Trophoblast cell (in vitro differentiated cells and primary cell): ENCODE measurements around the gene KLC3. TPM values are rescaled to one million over a fixed set of nuclear protein-coding genes. Genes with fewer than 3 reads are reported as not detected.

Source experiments
- DNase-seq, 2 donors: peaks; one replicate each; pipeline ENCODE4 v3.0.0-alpha.2; 2016
- H2AFZ ChIP-seq: 2 replicates; pipeline ENCODE4 v1.6.1; 2013; ENCODE audit warnings: low read length, moderate library complexity, mild to moderate bottlenecking; ENCODE audit not compliant: insufficient read depth, poor library complexity
- H2AK5ac ChIP-seq: 2 replicates; pipeline ENCODE4 v1.6.1; 2013; ENCODE audit warnings: mild to moderate bottlenecking, low read length
- H2BK120ac ChIP-seq: 2 replicates; pipeline ENCODE4 v1.6.1; 2013; ENCODE audit warnings: low read length, mild to moderate bottlenecking, moderate library complexity; ENCODE audit not compliant: insufficient read depth, poor library complexity
- H2BK12ac ChIP-seq: 2 replicates; pipeline ENCODE4 v1.6.1; 2013; ENCODE audit warnings: mild to moderate bottlenecking, low read length, moderate library complexity
- H2BK5ac ChIP-seq: 2 replicates; pipeline ENCODE4 v1.6.1; 2013; ENCODE audit warnings: low read length, low read depth, moderate library complexity, mild to moderate bottlenecking; ENCODE audit not compliant: poor library complexity
- H3K14ac ChIP-seq: 2 replicates; pipeline ENCODE4 v1.6.1; 2013; ENCODE audit warnings: mild to moderate bottlenecking, low read length
- H3K18ac ChIP-seq: 2 replicates; pipeline ENCODE4 v1.6.1; 2013; ENCODE audit warnings: mild to moderate bottlenecking, low read length
- H3K23ac ChIP-seq: 2 replicates; pipeline ENCODE4 v1.6.1; 2013; ENCODE audit warnings: low read length
- H3K27ac ChIP-seq: 2 replicates; pipeline ENCODE4 v1.5.1; 2013; ENCODE audit warnings: low read depth, mild to moderate bottlenecking, inconsistent platforms, low read length, moderate library complexity
- H3K27me3 ChIP-seq: 2 replicates; pipeline ENCODE4 v1.6.1; 2013; ENCODE audit warnings: inconsistent platforms, mild to moderate bottlenecking, low read length, moderate library complexity; ENCODE audit not compliant: insufficient read depth
- H3K36me3 ChIP-seq, 2 experiments: 1 replicate in 1 of 2; 2 replicates in 1 of 2; pipeline ENCODE4 v1.6.1; 2013; ENCODE audit warnings: low read length in 2 of 2, mild to moderate bottlenecking in 2 of 2, moderate library complexity in 1 of 2; ENCODE audit not compliant: insufficient read depth in 2 of 2, control insufficient read depth in 1 of 2
- H3K4ac ChIP-seq: 2 replicates; pipeline ENCODE4 v1.6.1; 2013; ENCODE audit warnings: low read depth, mild to moderate bottlenecking, low read length, moderate library complexity
- H3K4me1 ChIP-seq, 2 experiments: 1 replicate in 1 of 2; 2 replicates in 1 of 2; pipeline ENCODE4 v1.6.1; 2013; ENCODE audit warnings: low read length in 2 of 2, mild to moderate bottlenecking in 2 of 2, moderate library complexity in 1 of 2; ENCODE audit not compliant: insufficient read depth in 2 of 2, control insufficient read depth in 1 of 2
- H3K4me2 ChIP-seq: 2 replicates; pipeline ENCODE4 v1.6.1; 2013; ENCODE audit warnings: inconsistent platforms, mild to moderate bottlenecking, low read length, moderate library complexity
- H3K4me3 ChIP-seq: 2 replicates; pipeline ENCODE4 v1.5.1; 2013; ENCODE audit warnings: mild to moderate bottlenecking, low read depth, low read length, inconsistent platforms
- H3K79me1 ChIP-seq: one replicate; pipeline ENCODE4 v1.6.1; 2013; ENCODE audit warnings: low read length
- H3K79me2 ChIP-seq: 2 replicates; pipeline ENCODE4 v1.6.1; 2013; ENCODE audit warnings: low read length, mild to moderate bottlenecking; ENCODE audit not compliant: control insufficient read depth, insufficient read depth, poor library complexity
- H3K9ac ChIP-seq: 2 replicates; pipeline ENCODE4 v1.6.1; 2013; ENCODE audit warnings: mild to moderate bottlenecking, low read length
- H3K9me3 ChIP-seq: 2 replicates; pipeline ENCODE4 v1.6.1; 2013; ENCODE audit warnings: low read depth, mild to moderate bottlenecking, control low read depth, inconsistent platforms, low read length; ENCODE audit not compliant: insufficient read depth
- H4K12ac ChIP-seq: 2 replicates; pipeline ENCODE4 v1.6.1; 2013; ENCODE audit warnings: low read depth, mild to moderate bottlenecking, low read length, moderate library complexity
- H4K8ac ChIP-seq: 2 replicates; pipeline ENCODE4 v1.6.1; 2013; ENCODE audit warnings: low read depth, mild to moderate bottlenecking, low read length, moderate library complexity
- H4K91ac ChIP-seq: one replicate; pipeline ENCODE4 v1.6.1; 2013; ENCODE audit warnings: low read depth, mild to moderate bottlenecking, low read length, moderate library complexity
- WGBS: extraction: QIAGEN DNeasy Blood & Tissue Kit; methylation state at CpG from one replicate; pipeline ENCODE4 v1.1.7; 2013; ENCODE audit warnings: missing lambda C conversion rate; ENCODE audit not compliant: insufficient read length, insufficient coverage; ENCODE audit errors: extremely low coverage; 5-methylcytosine and 5-hydroxymethylcytosine counted together
- polyA plus RNA-seq: library from polyadenylated mRNA; stranded (reverse); fragments of 200-250 nt; gene quantifications from 2 replicates; pipeline ENCODE4 v1.2.3, GENCODE V29; 2013

KLC3 gene
- polyA plus RNA-seq, result 1.7 and 1.9 TPM in 2 replicates

DNA sequence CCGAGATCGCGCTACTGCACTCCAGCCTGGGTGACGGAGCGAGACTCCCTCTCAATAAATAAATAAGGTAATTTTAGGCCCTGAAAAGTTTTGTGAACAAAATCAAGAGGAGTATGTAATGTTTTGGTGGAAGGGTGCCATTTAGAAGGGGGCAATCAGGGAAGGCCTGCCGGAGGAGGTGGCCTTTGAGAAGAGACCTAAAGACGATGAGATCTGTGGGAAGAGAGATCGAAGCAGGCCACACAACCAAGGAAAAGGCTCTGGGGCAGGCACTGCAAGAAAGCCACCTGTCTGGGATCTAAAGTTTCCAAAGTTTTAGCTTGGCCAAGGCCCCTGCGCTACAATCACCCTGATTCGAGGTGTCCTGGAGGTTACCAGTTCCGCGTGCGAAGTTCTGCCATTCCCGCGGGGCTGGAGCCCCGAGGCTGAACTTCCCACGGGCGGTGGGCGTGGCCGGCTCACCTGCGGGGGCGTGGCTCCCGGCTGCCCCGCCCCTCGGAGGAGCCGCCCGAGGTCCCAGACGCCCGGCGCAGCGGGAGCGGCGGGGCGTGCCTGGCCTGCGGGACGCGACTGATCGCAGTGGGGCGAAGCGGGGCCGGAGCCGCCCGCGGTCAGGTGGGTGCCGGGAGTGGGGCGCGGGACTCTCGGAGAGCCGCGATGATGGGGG is at the start of gene KLC3:
TSS of gene KLC3 (plus strand) at position 519 of the 667 bp plus-strand sequence. CDS start 4,792 bp downstream, outside the sequence.
- no peak within 1 kb of the TSS for H2BK5ac ChIP-seq
- H4K8ac ChIP-seq, result no peak within 1 kb of the TSS
- H2AK5ac ChIP-seq, result no peak within 1 kb of the TSS
- peaks cover 5% of the 10 kb centered on the region for H3K9me3 ChIP-seq
- no peak within 1 kb of the TSS for H2BK120ac ChIP-seq
- no CpG with 5 or more reads among the region's 50 CpGs for WGBS
- H3K79me2 ChIP-seq, result no peaks in the 10 kb centered on the region
- H2BK12ac ChIP-seq, result no peak within 1 kb of the TSS
- no peaks in the 10 kb centered on the region for H3K79me1 ChIP-seq
- peak within 1 kb of the TSS; percentile 26 for H3K14ac ChIP-seq
- peak within 1 kb of the TSS; percentile 61 for H3K4me2 ChIP-seq
- H3K4me3 ChIP-seq, result peak within 1 kb of the TSS; percentile 53
- H3K4me1 ChIP-seq, result peaks cover 0 to 8% of the 10 kb centered on the region in 2 experiments
- peak within 1 kb of the TSS; percentile 79 for H2AFZ ChIP-seq
- H4K12ac ChIP-seq, result no peak within 1 kb of the TSS
- no peak within 1 kb of the TSS for H3K4ac ChIP-seq
- H3K27ac ChIP-seq, result no peak within 1 kb of the TSS
- no peak within 1 kb of the TSS for H3K18ac ChIP-seq
- H3K9ac ChIP-seq, result no peak within 1 kb of the TSS
- no peak within 1 kb of the TSS for H3K23ac ChIP-seq
- no peaks in the 10 kb centered on the region for H3K36me3 ChIP-seq
- H4K91ac ChIP-seq, result no peak within 1 kb of the TSS
- peaks cover 8% of the 10 kb centered on the region for H3K27me3 ChIP-seq
- peak; percentile 27 to 66 for DNase-seq

- Histone ChIP-seq H3K4me3 (no peak overlapping the region), H2BK12ac (no peak overlapping the region), H2AK5ac (no peak overlapping the region), H3K27ac (no peak overlapping the region), H3K18ac (no peak overlapping the region), H3K79me2 (no peaks in the 10 kb centered on the region), H2BK5ac (no peak overlapping the region), H3K4me2 (no peak overlapping the region), H3K14ac (no peak overlapping the region), H2AFZ (no peak overlapping the region), H2BK120ac (no peak overlapping the region), H3K23ac (no peak overlapping the region), H3K4me1 (no peaks in the 10 kb centered on the region), H3K9ac (no peak overlapping the region), H3K27me3 (no peaks in the 10 kb centered on the region), H3K9me3 (peaks cover 6% of the 10 kb centered on the region), H3K79me1 (no peaks in the 10 kb centered on the region), H4K8ac (no peak overlapping the region), H3K4ac (no peak overlapping the region), H4K91ac (no peak overlapping the region), H3K36me3 (peaks cover 43 to 48% of the 10 kb centered on the region in 2 experiments), H4K12ac (no peak overlapping the region)
- WGBS, result no CpG with 5 or more reads among the region's 1 CpG
- DNase-seq, result no peak
Observed at GRCh38 chr19:45291834-45292233, 48.7 kb upstream of the KLC3 start.

DNA sequence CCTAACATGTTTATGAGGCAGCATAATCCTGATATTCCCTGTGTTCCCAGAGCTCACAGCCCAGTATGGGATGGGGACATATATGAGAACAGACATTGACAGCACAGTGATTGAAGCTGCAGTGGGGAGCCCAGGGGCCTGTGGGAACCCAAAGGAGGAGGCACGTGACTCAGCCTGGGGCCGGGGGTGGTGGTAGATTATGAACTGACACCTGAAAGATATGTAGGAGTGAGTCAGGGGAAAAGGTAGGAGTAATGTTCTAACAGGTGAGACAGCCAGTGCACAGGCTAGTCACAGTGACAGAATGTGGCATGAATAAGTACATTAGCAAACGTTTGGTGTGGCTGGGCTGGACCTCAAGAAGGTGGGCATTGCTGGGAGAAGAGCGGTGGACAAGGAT is 46.9 kb upstream of the KLC3 start:
- H2BK5ac ChIP-seq, result no peak overlapping the region
- H2AK5ac ChIP-seq, result no peak overlapping the region
- no peak overlapping the region for H2BK120ac ChIP-seq
- no peaks in the 10 kb centered on the region for H3K27me3 ChIP-seq
- H2BK12ac ChIP-seq, result no peak overlapping the region
- H3K79me1 ChIP-seq, result no peaks in the 10 kb centered on the region
- H3K18ac ChIP-seq, result no peak overlapping the region
- no peaks in the 10 kb centered on the region for H3K4me1 ChIP-seq
- DNase-seq, result no peak
- H2AFZ ChIP-seq, result no peak overlapping the region
- no CpG with 5 or more reads among the region's 4 CpGs for WGBS
- no peak overlapping the region for H3K23ac ChIP-seq
- peaks cover 6% of the 10 kb centered on the region for H3K9me3 ChIP-seq
- H4K91ac ChIP-seq, result no peak overlapping the region
- H3K36me3 ChIP-seq, result peaks cover 37 to 42% of the 10 kb centered on the region in 2 experiments
- no peak overlapping the region for H3K4me3 ChIP-seq
- H3K27ac ChIP-seq, result no peak overlapping the region
- H3K4me2 ChIP-seq, result no peak overlapping the region
- H3K9ac ChIP-seq, result no peak overlapping the region
- no peak overlapping the region for H3K14ac ChIP-seq
- H4K12ac ChIP-seq, result no peak overlapping the region
- H3K79me2 ChIP-seq, result no peaks in the 10 kb centered on the region
- no peak overlapping the region for H4K8ac ChIP-seq
- H3K4ac ChIP-seq, result no peak overlapping the region

DNA sequence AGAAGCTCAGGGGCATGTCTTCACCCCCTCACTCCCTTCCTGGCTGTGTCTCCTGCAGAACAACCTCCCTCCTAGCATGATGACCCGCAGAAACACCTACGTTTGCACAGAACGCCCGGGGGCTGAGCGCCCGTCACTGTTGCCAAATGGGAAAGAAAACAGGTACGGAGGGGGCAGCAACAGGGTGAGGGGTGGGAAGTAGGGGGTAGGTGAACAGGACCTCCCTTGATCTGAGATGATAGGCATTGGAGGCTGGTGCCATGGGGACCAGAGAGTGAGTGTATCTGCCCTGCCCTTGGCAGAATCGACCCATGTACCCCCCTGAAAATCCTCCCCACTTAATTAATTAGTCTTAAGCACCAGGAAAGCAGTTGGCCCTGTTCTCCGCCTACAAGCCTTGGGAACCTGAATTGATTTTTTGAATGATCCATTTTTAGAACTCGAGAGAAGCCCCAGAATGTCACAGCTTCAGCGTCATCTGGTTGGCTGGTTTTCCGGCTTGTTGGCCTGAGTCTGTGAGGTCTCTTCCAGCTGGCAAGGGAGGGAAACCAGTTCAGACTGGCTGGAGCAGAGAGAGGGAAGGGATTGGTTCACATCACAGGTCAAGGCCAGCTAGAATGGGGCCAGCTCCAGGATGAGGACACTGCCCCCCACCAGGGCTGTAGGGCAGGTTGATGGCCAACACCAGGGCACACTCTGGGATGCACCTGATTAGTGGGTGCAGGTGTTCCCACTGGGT is 46.1 kb upstream of the KLC3 start:
- peaks cover 4% of the 10 kb centered on the region for H3K9me3 ChIP-seq
- no CpG with 5 or more reads among the region's 12 CpGs for WGBS

More for the DNA sequence above, 46.1 kb upstream of the KLC3 start:
- no peak overlapping the region for H3K9ac ChIP-seq
- no peak overlapping the region for H3K27ac ChIP-seq
- no peak overlapping the region for H3K4ac ChIP-seq
- H3K23ac ChIP-seq, result no peak overlapping the region
- no peaks in the 10 kb centered on the region for H3K4me1 ChIP-seq
- H4K8ac ChIP-seq, result no peak overlapping the region
- H3K27me3 ChIP-seq, result no peaks in the 10 kb centered on the region
- no peak overlapping the region for H3K4me3 ChIP-seq
- H3K36me3 ChIP-seq, result peaks cover 40 to 43% of the 10 kb centered on the region in 2 experiments
- no peak overlapping the region for H4K12ac ChIP-seq
- no peak overlapping the region for H2BK12ac ChIP-seq
- H2BK5ac ChIP-seq, result no peak overlapping the region
- no peaks in the 10 kb centered on the region for H3K79me2 ChIP-seq
- H3K14ac ChIP-seq, result no peak overlapping the region
- no peak for DNase-seq
- no peak overlapping the region for H4K91ac ChIP-seq
- H2AFZ ChIP-seq, result no peak overlapping the region
- H3K79me1 ChIP-seq, result no peaks in the 10 kb centered on the region
- no peak overlapping the region for H2AK5ac ChIP-seq
- no peak overlapping the region for H3K4me2 ChIP-seq
- no peak overlapping the region for H3K18ac ChIP-seq
- H2BK120ac ChIP-seq, result no peak overlapping the region
